ENCODE results near the gene CDK17. TPM values are rescaled to one million over a fixed set of nuclear protein-coding genes. Genes with fewer than 3 reads are reported as not detected.
"Not testable (repeated sequence)": the region's sequence is repeated elsewhere in the genome, so short reads cannot be mapped to it uniquely, and the experiment has no call there.

The CDK17 gene
- total RNA-seq, 1 donor from 2014 or later, result 112 TPM

- no peak for DNase-seq (ENCODE audit: low spot score)
- TF ChIP-seq, protein P1, sequence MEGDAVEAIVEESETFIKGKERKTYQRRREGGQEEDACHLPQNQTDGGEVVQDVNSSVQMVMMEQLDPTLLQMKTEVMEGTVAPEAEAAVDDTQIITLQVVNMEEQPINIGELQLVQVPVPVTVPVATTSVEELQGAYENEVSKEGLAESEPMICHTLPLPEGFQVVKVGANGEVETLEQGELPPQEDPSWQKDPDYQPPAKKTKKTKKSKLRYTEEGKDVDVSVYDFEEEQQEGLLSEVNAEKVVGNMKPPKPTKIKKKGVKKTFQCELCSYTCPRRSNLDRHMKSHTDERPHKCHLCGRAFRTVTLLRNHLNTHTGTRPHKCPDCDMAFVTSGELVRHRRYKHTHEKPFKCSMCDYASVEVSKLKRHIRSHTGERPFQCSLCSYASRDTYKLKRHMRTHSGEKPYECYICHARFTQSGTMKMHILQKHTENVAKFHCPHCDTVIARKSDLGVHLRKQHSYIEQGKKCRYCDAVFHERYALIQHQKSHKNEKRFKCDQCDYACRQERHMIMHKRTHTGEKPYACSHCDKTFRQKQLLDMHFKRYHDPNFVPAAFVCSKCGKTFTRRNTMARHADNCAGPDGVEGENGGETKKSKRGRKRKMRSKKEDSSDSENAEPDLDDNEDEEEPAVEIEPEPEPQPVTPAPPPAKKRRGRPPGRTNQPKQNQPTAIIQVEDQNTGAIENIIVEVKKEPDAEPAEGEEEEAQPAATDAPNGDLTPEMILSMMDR (IDR thresholded peaks at IDR 0.05; ENCODE audit: unreplicated experiment), result no peak
- Mint-ChIP-seq H3K4me3 (ENCODE audit: unreplicated experiment) (no peak overlapping the region), H3K9me3 (ENCODE audit: unreplicated experiment) (no peaks in the 10 kb centered on the region), H3K36me3 (ENCODE audit: low read depth, unreplicated experiment) (peaks cover 22% of the 10 kb centered on the region), H3K27ac (ENCODE audit: unreplicated experiment) (peak overlapping the region; percentile 48), H3K27me3 (ENCODE audit: unreplicated experiment) (peaks cover 1% of the 10 kb centered on the region), H3K4me1 (ENCODE audit: unreplicated experiment) (peaks cover 41% of the 10 kb centered on the region)
Measured at GRCh38 chr12:96386794-96387193, 13.4 kb downstream of the CDK17 start.

DNA sequence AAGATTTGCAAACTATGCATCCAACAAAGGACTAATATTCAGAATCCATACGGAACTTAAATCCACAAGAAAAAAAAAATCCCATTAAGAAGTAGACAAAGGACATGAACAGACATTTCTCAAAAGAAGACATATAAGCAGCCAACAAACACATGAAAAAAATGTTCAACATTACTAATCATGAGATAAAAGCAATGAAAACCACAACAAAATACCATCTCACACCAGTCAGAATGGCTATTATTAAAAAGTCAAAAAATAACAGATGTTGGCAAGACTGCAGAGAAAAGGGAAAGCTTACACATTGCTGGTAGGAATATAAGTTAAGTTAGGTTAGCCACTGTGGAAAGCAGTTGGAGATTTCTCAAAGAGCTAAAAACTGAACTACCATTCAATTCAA lies 16.2 kb downstream of the CDK17 start:
- no peaks in the 10 kb centered on the region for H3K9me3 Mint-ChIP-seq (ENCODE audit: unreplicated experiment)
- H3K36me3 Mint-ChIP-seq (ENCODE audit: low read depth, unreplicated experiment), result peaks cover 19% of the 10 kb centered on the region
- peak overlapping the region; percentile 12 for H3K27ac Mint-ChIP-seq (ENCODE audit: unreplicated experiment)
- no peak for DNase-seq (ENCODE audit: low spot score)
- H3K4me1 Mint-ChIP-seq (ENCODE audit: unreplicated experiment), result peaks cover 38% of the 10 kb centered on the region
- no peaks in the 10 kb centered on the region for H3K27me3 Mint-ChIP-seq (ENCODE audit: unreplicated experiment)
- TF ChIP-seq, protein P1 (IDR thresholded peaks at IDR 0.05; ENCODE audit: unreplicated experiment), result no peak
- H3K4me3 Mint-ChIP-seq (ENCODE audit: unreplicated experiment), result no peak overlapping the region

DNA sequence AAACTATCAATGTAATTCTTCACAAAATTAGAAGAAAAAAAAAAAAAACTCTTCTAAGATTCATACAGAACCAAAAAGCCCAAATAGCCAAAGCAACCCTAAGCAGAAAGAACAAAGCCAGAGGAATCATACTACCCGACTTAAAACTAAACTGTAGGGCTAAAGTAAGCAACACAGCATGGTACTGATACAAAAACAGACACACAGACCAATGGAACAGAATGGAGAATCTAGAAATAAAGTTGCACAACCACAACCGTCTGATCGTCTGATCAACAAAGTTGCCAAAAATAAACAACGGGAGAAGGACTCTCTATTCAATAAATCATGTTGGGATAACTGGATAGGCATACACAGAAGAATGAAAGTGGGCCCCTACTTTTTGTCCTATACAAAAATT lies 16.9 kb downstream of the CDK17 start:
- Mint-ChIP-seq H3K27me3 (ENCODE audit: unreplicated experiment) (no peaks in the 10 kb centered on the region), H3K36me3 (ENCODE audit: low read depth, unreplicated experiment) (peaks cover 18% of the 10 kb centered on the region), H3K9me3 (ENCODE audit: unreplicated experiment) (no peaks in the 10 kb centered on the region), H3K27ac (ENCODE audit: unreplicated experiment) (no peak overlapping the region), H3K4me3 (ENCODE audit: unreplicated experiment) (no peak overlapping the region), H3K4me1 (ENCODE audit: unreplicated experiment) (peaks cover 40% of the 10 kb centered on the region)
- TF ChIP-seq, protein P1 (IDR thresholded peaks at IDR 0.05; ENCODE audit: unreplicated experiment), result no peak
- DNase-seq (ENCODE audit: low spot score), result no peak

GRCh38 chr12:96379743-96380142 lies 20.5 kb downstream of the CDK17 start:
- not testable (repeated sequence) for DNase-seq (ENCODE audit: low spot score); H3K27ac Mint-ChIP-seq (ENCODE audit: unreplicated experiment); H3K4me3 Mint-ChIP-seq (ENCODE audit: unreplicated experiment); H3K27me3 Mint-ChIP-seq (ENCODE audit: unreplicated experiment); H3K9me3 Mint-ChIP-seq (ENCODE audit: unreplicated experiment)
- H3K36me3 Mint-ChIP-seq (ENCODE audit: low read depth, unreplicated experiment), result peaks cover 18% of the 10 kb centered on the region
- peaks cover 58% of the 10 kb centered on the region for H3K4me1 Mint-ChIP-seq (ENCODE audit: unreplicated experiment)

DNA sequence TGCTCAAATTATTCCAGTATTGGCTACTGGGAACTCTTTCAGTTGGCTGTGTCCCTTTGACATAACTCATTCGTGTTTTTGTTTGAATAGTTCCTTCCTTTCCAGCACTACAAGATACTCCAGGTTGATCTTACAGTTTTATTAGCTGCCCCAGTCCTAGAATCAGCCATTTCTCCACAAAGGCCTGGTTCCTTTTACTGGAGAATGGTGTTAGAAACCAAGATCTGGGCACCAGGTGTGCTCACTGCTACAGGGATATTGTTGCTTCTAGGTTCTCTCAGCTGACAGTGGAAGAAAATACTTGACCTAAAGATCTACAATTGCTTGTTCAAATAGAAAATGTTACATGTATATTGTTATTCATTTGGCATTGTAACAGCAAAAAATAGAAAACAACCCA lies 21.9 kb downstream of the CDK17 start:
- H3K27ac Mint-ChIP-seq (ENCODE audit: unreplicated experiment), result no peak overlapping the region
- H3K27me3 Mint-ChIP-seq (ENCODE audit: unreplicated experiment), result peaks cover 6% of the 10 kb centered on the region
- peaks cover 62% of the 10 kb centered on the region for H3K4me1 Mint-ChIP-seq (ENCODE audit: unreplicated experiment)
- no peak for DNase-seq (ENCODE audit: low spot score)
- peaks cover 18% of the 10 kb centered on the region for H3K36me3 Mint-ChIP-seq (ENCODE audit: low read depth, unreplicated experiment)
- TF ChIP-seq, protein P1 (IDR thresholded peaks at IDR 0.05; ENCODE audit: unreplicated experiment), result no peak
- peak overlapping the region; percentile 77 for H3K4me3 Mint-ChIP-seq (ENCODE audit: unreplicated experiment)
- no peaks in the 10 kb centered on the region for H3K9me3 Mint-ChIP-seq (ENCODE audit: unreplicated experiment)
